ENCODE results near the gene SEMA6A.

SEMA6A gene

GRCh38 chr5:116476897-116477537 lies 97.6 kb downstream of the SEMA6A start:
- H3K36me3 Mint-ChIP-seq (ENCODE audit: low read depth): peaks cover 97% of the 10 kb centered on the region
- H3K27ac Mint-ChIP-seq: no peak overlapping the region
- peaks cover 22% of the 10 kb centered on the region for H3K4me1 Mint-ChIP-seq
- H3K4me3 Mint-ChIP-seq: no peak overlapping the region
- no peaks in the 10 kb centered on the region for H3K27me3 Mint-ChIP-seq (ENCODE audit: low read depth)
- TF ChIP-seq CTCF (IDR thresholded peaks at IDR 0.05; ENCODE audit: unreplicated experiment in 3 of 3): no peak
- H3K9me3 Mint-ChIP-seq: peaks cover 14% of the 10 kb centered on the region

- Mint-ChIP-seq H3K4me1 (peaks cover 15% of the 10 kb centered on the region), H3K36me3 (ENCODE audit: low read depth) (peaks cover 96% of the 10 kb centered on the region), H3K27me3 (ENCODE audit: low read depth) (no peaks in the 10 kb centered on the region), H3K4me3 (no peak overlapping the region), H3K27ac (peak overlapping the region in 2 of 3 experiments; percentile 5 to 22), H3K9me3 (peaks cover 14% of the 10 kb centered on the region)
- TF ChIP-seq CTCF (IDR thresholded peaks at IDR 0.05; ENCODE audit: unreplicated experiment in 3 of 3): no peak
Observed at GRCh38 chr5:116475338-116475737, 99.3 kb downstream of the SEMA6A start.

- peaks cover 6% of the 10 kb centered on the region for H3K4me1 Mint-ChIP-seq
- peaks cover 17% of the 10 kb centered on the region for H3K9me3 Mint-ChIP-seq
- no peak overlapping the region for H3K4me3 Mint-ChIP-seq
- H3K27ac Mint-ChIP-seq: peak overlapping the region; percentile 55 to 84 (median 67)
- no peaks in the 10 kb centered on the region for H3K27me3 Mint-ChIP-seq (ENCODE audit: low read depth)
- no peak for TF ChIP-seq CTCF (IDR thresholded peaks at IDR 0.05; ENCODE audit: unreplicated experiment in 3 of 3)
- H3K36me3 Mint-ChIP-seq (ENCODE audit: low read depth): peaks cover 96% of the 10 kb centered on the region
Observed at GRCh38 chr5:116473706-116474105, 100.9 kb downstream of the SEMA6A start.

GRCh38 chr5:116472274-116472673 lies 102.3 kb downstream of the SEMA6A start:
- no peak overlapping the region for H3K27ac Mint-ChIP-seq
- TF ChIP-seq CTCF (IDR thresholded peaks at IDR 0.05; ENCODE audit: unreplicated experiment in 3 of 3): no peak
- peaks cover 9% of the 10 kb centered on the region for H3K9me3 Mint-ChIP-seq
- H3K4me3 Mint-ChIP-seq: no peak overlapping the region
- peaks cover 96% of the 10 kb centered on the region for H3K36me3 Mint-ChIP-seq (ENCODE audit: low read depth)
- no peaks in the 10 kb centered on the region for H3K27me3 Mint-ChIP-seq (ENCODE audit: low read depth)
- H3K4me1 Mint-ChIP-seq: peaks cover 4% of the 10 kb centered on the region

GRCh38 chr5:116469631-116470030 lies 105.0 kb downstream of the SEMA6A start:
- H3K27ac Mint-ChIP-seq: no peak overlapping the region
- H3K4me1 Mint-ChIP-seq: peaks cover 16% of the 10 kb centered on the region
- no peak for TF ChIP-seq CTCF (IDR thresholded peaks at IDR 0.05; ENCODE audit: unreplicated experiment in 3 of 3)
- H3K4me3 Mint-ChIP-seq: no peak overlapping the region
- H3K9me3 Mint-ChIP-seq: peaks cover 4% of the 10 kb centered on the region
- H3K27me3 Mint-ChIP-seq (ENCODE audit: low read depth): no peaks in the 10 kb centered on the region
- peaks cover 94% of the 10 kb centered on the region for H3K36me3 Mint-ChIP-seq (ENCODE audit: low read depth)

GRCh38 chr5:116468583-116468982 lies 106.0 kb downstream of the SEMA6A start:
- no peak for TF ChIP-seq CTCF (IDR thresholded peaks at IDR 0.05; ENCODE audit: unreplicated experiment in 3 of 3)
- Mint-ChIP-seq H3K4me1 (peaks cover 26% of the 10 kb centered on the region), H3K36me3 (ENCODE audit: low read depth) (peaks cover 96% of the 10 kb centered on the region), H3K27me3 (ENCODE audit: low read depth) (no peaks in the 10 kb centered on the region), H3K27ac (no peak overlapping the region), H3K4me3 (no peak overlapping the region), H3K9me3 (peaks cover 4% of the 10 kb centered on the region)
